ENCODE results near the gene ZNF532.

GRCh38 chr18:58955001-58955400 is 90.3 kb downstream of the ZNF532 start:
- TF ChIP-seq CTCF (optimal IDR thresholded peaks at IDR 0.05 in 1 of 3, IDR thresholded peaks at IDR 0.05 in 1 of 3, conservative IDR thresholded peaks at IDR 0.05 in 1 of 3; ENCODE audit: extremely low read depth in 1 of 3, insufficient read depth in 2 of 3, low read length in 3 of 3) (no peak), EZH2 (IDR thresholded peaks at IDR 0.05; ENCODE audit: low read length) (no peak)

Data from keratinocyte (primary cell).